GM18858 (cell line): Measurements from ENCODE around the gene DPCD.

Experiments used
- ATAC-seq: cut with Tn5 transposase; IDR thresholded peaks from one replicate; pipeline ENCODE4 v1.9.1; 2021; ENCODE audit not compliant: unreplicated experiment

DPCD gene

GRCh38 chr10:101653536-101653935 lies 65.4 kb downstream of the DPCD start:
- no peak for ATAC-seq

GRCh38 chr10:101655570-101655969 lies 67.4 kb downstream of the DPCD start:
- ATAC-seq: no peak

GRCh38 chr10:101656890-101657289 lies 68.8 kb downstream of the DPCD start:
- no peak for ATAC-seq

GRCh38 chr10:101658975-101659374 lies 70.9 kb downstream of the DPCD start:
- no peak for ATAC-seq
